SU-DHL-6 (cell line): ENCODE data around the gene ATP2B2.

Experiments used
- H2AFZ ChIP-seq: fragments of 200-600 bp; sonication (generic); 2 replicates; pipeline ENCODE4 v1.6.1; 2014; ENCODE audit warnings: low read depth, mild to moderate bottlenecking, moderate library complexity, mixed read lengths, antibody characterized with exemption, low read length; ENCODE audit not compliant: severe bottlenecking
- H3F3A ChIP-seq: fragments of 200-600 bp; shearing (Covaris generic); 2 replicates; pipeline ENCODE4 v1.6.0; 2016; ENCODE audit warnings: antibody characterized with exemption, mild to moderate bottlenecking; ENCODE audit not compliant: insufficient read depth
- H3K27ac ChIP-seq: fragments of 200-600 bp; sonication (generic); 2 replicates; pipeline ENCODE4 v1.5.1; 2016; ENCODE audit warnings: low read depth, mild to moderate bottlenecking, low read length, moderate library complexity, mixed read lengths
- H3K27me3 ChIP-seq: fragments of 200-600 bp; sonication (generic), shearing (Covaris generic); 2 replicates; pipeline ENCODE4 v1.6.0; 2014; ENCODE audit warnings: mild to moderate bottlenecking, low read length
- H3K36me3 ChIP-seq: fragments of 200-600 bp; sonication (generic); 2 replicates; pipeline ENCODE4 v1.6.1; 2014; ENCODE audit warnings: mild to moderate bottlenecking, low read length, mixed read lengths
- H3K4me2 ChIP-seq: fragments of 300-600, 200-600 bp; shearing (Covaris generic), sonication (generic); 2 replicates; pipeline ENCODE4 v1.6.0; 2014; ENCODE audit warnings: low read length, low read depth, mild to moderate bottlenecking; ENCODE audit not compliant: poor library complexity, severe bottlenecking
- H3K4me3 ChIP-seq: fragments of 200-600 bp; sonication (generic); 2 replicates; pipeline ENCODE4 v1.5.1; 2014; ENCODE audit warnings: antibody characterized with exemption, low read length, mild to moderate bottlenecking, mixed read lengths; ENCODE audit not compliant: insufficient read depth, poor library complexity, severe bottlenecking
- H3K79me2 ChIP-seq: fragments of 200-600 bp; sonication (generic); 2 replicates; pipeline ENCODE4 v1.6.1; 2014; ENCODE audit warnings: mild to moderate bottlenecking, low read length, moderate library complexity; ENCODE audit not compliant: insufficient read depth
- H3K9ac ChIP-seq: fragments of 200-600 bp; sonication (generic); 2 replicates; pipeline ENCODE4 v1.7.0; 2014; ENCODE audit warnings: mild to moderate bottlenecking, low read length
- H3K9me2 ChIP-seq: fragments of 200-600 bp; sonication (generic); replicated peaks from 2 replicates; pipeline ENCODE4 v1.6.1; 2014; ENCODE audit warnings: low read length; ENCODE audit not compliant: insufficient read depth
- H3K9me3 ChIP-seq: fragments of 200-600 bp; sonication (generic); 2 replicates; pipeline ENCODE4 v1.6.1; 2014; ENCODE audit warnings: low read length, mixed read lengths; ENCODE audit not compliant: insufficient read depth
- H4K20me1 ChIP-seq: fragments of 200-600 bp; sonication (generic); 2 replicates; pipeline ENCODE4 v1.6.1; 2014; ENCODE audit warnings: low read depth, mild to moderate bottlenecking, antibody characterized with exemption, low read length, moderate library complexity, mixed read lengths
- CTCF ChIP-seq: fragments of 200-600 bp; sonication (generic); IDR thresholded peaks from one replicate; pipeline ENCODE4 v1.5.1; 2017; ENCODE audit warnings: antibody characterized with exemption, mild to moderate bottlenecking, low read length, moderate library complexity; ENCODE audit not compliant: insufficient read depth, poor library complexity, severe bottlenecking
- EZH2phosphoT487 ChIP-seq: fragments of 200-600 bp; sonication (generic), shearing (Covaris generic); conservative IDR thresholded peaks from 2 replicates; pipeline ENCODE4 v1.6.1; 2018; ENCODE audit warnings: mild to moderate bottlenecking, antibody characterized with exemption, low read length, moderate library complexity, mixed read lengths

ATP2B2 gene

DNA sequence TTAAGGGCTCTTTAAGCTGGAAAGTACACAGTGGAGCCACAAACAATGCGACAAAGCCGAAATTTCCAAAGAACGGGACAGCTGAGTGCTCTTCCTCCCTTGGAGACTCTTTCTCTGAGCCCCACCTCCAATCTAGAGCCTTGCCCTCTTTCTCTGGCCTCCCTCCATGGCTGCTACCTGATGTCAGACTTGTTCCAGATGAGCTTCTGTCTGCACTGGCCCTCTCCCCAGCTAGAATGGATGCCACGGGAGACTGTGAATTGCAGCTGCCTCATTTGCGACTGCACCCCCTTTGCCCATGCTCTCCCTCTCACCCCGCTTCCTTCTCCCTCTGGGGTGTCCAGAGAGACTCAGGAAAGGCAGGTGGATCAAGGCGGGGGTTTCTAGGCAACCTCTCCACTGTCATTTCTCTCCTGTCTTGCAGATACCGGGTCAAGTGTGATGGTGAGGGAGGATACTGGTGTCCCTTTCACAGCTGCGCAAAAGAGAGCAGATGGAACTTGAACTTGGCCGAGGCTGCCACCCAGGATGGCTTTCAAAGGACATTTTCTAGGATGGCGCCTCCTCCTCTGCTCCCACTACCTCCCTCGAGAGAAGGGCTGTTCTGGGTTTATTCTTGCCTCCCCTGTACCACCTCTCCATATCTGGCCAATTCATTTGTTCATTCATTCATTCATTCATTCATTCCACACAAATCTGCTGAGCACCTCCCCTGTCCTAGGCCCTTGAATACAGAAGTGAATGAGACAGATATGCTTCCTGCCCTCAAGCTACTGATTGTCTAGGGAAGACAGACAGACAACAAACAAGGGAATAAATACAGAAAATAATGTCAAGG, 12.8 kb downstream of the ATP2B2 start:
- H3F3A ChIP-seq = no peaks in the 10 kb centered on the region
- H3K27me3 ChIP-seq = no peaks in the 10 kb centered on the region
- H3K9me3 ChIP-seq = no peaks in the 10 kb centered on the region
- TF ChIP-seq CTCF (no peak), EZH2phosphoT487 (no peak)
- no peaks in the 10 kb centered on the region for H3K9me2 ChIP-seq
- no peak overlapping the region for H3K27ac ChIP-seq
- no peak overlapping the region for H2AFZ ChIP-seq
- no peak overlapping the region for H3K9ac ChIP-seq
- H3K4me2 ChIP-seq = no peak overlapping the region
- no peaks in the 10 kb centered on the region for H4K20me1 ChIP-seq
- H3K79me2 ChIP-seq = no peaks in the 10 kb centered on the region
- H3K4me3 ChIP-seq = no peak overlapping the region
- no peaks in the 10 kb centered on the region for H3K36me3 ChIP-seq

- no peak overlapping the region for H3K4me2 ChIP-seq
- no peak for TF ChIP-seq EZH2phosphoT487
- no peak for TF ChIP-seq CTCF
- H3K27me3 ChIP-seq = no peaks in the 10 kb centered on the region
Observed at GRCh38 chr3:10489746-10490483, 15.5 kb downstream of the ATP2B2 start.

GRCh38 chr3:10487988-10488633, 17.3 kb downstream of the ATP2B2 start:
- H4K20me1 ChIP-seq = no peaks in the 10 kb centered on the region
- H3K27me3 ChIP-seq = no peaks in the 10 kb centered on the region
- TF ChIP-seq CTCF = no peak
- no peak for TF ChIP-seq EZH2phosphoT487

More at GRCh38 chr3:10489746-10490483, 15.5 kb downstream of the ATP2B2 start:
- no peak overlapping the region for H3K9ac ChIP-seq
- H3K79me2 ChIP-seq = no peaks in the 10 kb centered on the region
- H3K36me3 ChIP-seq = no peaks in the 10 kb centered on the region
- no peak overlapping the region for H2AFZ ChIP-seq
- no peaks in the 10 kb centered on the region for H3F3A ChIP-seq
- no peaks in the 10 kb centered on the region for H4K20me1 ChIP-seq
- no peaks in the 10 kb centered on the region for H3K9me2 ChIP-seq
- H3K9me3 ChIP-seq = no peaks in the 10 kb centered on the region
- H3K4me3 ChIP-seq = no peak overlapping the region
- no peak overlapping the region for H3K27ac ChIP-seq

More at GRCh38 chr3:10487988-10488633, 17.3 kb downstream of the ATP2B2 start:
- no peak overlapping the region for H2AFZ ChIP-seq
- no peak overlapping the region for H3K4me3 ChIP-seq
- H3K79me2 ChIP-seq = no peaks in the 10 kb centered on the region
- H3K9me3 ChIP-seq = no peaks in the 10 kb centered on the region
- no peaks in the 10 kb centered on the region for H3K36me3 ChIP-seq
- no peak overlapping the region for H3K4me2 ChIP-seq
- H3K9me2 ChIP-seq = no peaks in the 10 kb centered on the region
- no peak overlapping the region for H3K27ac ChIP-seq
- H3F3A ChIP-seq = no peaks in the 10 kb centered on the region
- H3K9ac ChIP-seq = no peak overlapping the region
